Karpas-422 (cell line): ENCODE results near the gene SIPA1L3. TPM values are rescaled to one million over a fixed set of nuclear protein-coding genes. Genes with fewer than 3 reads are reported as not detected.
A peak's percentile ranks its signal among the peaks of the same experiment; 100 is the strongest.

Experiments used
- DNase-seq: peaks from one replicate; pipeline ENCODE4 v3.0.0-alpha.2; 2015
- H2AFZ ChIP-seq: fragments of 200-600 bp; sonication (generic); 2 replicates; pipeline ENCODE4 v1.6.1; 2014; ENCODE audit warnings: antibody characterized with exemption, low read length, mixed read lengths
- H3K27ac ChIP-seq: fragments of 200-600 bp; sonication (generic); 2 replicates; pipeline ENCODE4 v1.5.1; 2014; ENCODE audit warnings: mild to moderate bottlenecking, low read length, moderate library complexity
- H3K27me3 ChIP-seq: fragments of 200-600 bp; sonication (generic); 2 replicates; pipeline ENCODE4 v1.6.1; 2014; ENCODE audit warnings: low read length, mixed read lengths
- H3K36me3 ChIP-seq: fragments of 200-600 bp; sonication (generic); 2 replicates; pipeline ENCODE4 v1.6.1; 2014; ENCODE audit warnings: low read length, mixed read lengths; ENCODE audit not compliant: insufficient read depth
- H3K4me1 ChIP-seq: fragments of 200-600 bp; sonication (generic); 2 replicates; pipeline ENCODE4 v1.6.1; 2014; ENCODE audit warnings: mild to moderate bottlenecking, low read length, mixed read lengths
- H3K4me2 ChIP-seq: fragments of 200-600 bp; sonication (generic); 2 replicates; pipeline ENCODE4 v1.6.1; 2014; ENCODE audit warnings: low read length, low read depth, mild to moderate bottlenecking; ENCODE audit not compliant: poor library complexity, severe bottlenecking
- H3K4me3 ChIP-seq: fragments of 200-600 bp; sonication (generic); 2 replicates; pipeline ENCODE4 v1.5.1; 2014; ENCODE audit warnings: mild to moderate bottlenecking, antibody characterized with exemption, low read length, mixed read lengths
- H3K79me2 ChIP-seq: fragments of 200-600 bp; sonication (generic); 2 replicates; pipeline ENCODE4 v1.6.1; 2014; ENCODE audit warnings: mild to moderate bottlenecking, low read length, mixed read lengths
- H3K9ac ChIP-seq: fragments of 200-600 bp; sonication (generic); 2 replicates; pipeline ENCODE4 v1.6.0; 2014; ENCODE audit warnings: low read length
- H3K9me2 ChIP-seq: fragments of 200-600 bp; sonication (generic), shearing (Covaris generic); replicated peaks from 2 replicates; pipeline ENCODE4 v1.6.0; 2014; ENCODE audit warnings: mild to moderate bottlenecking, low read length, moderate library complexity; ENCODE audit not compliant: insufficient read depth
- H3K9me3 ChIP-seq: fragments of 300-700, 200-600 bp; sonication (generic); 2 replicates; pipeline ENCODE4 v1.6.1; 2014; ENCODE audit warnings: low read length, mixed read lengths
- H4K20me1 ChIP-seq: fragments of 200-600 bp; sonication (generic); 2 replicates; pipeline ENCODE4 v1.6.1; 2014; ENCODE audit warnings: mild to moderate bottlenecking, antibody characterized with exemption, low read length, low read depth; ENCODE audit not compliant: insufficient read depth
- total RNA-seq: library from RNA; depleted of rRNA; stranded (reverse); fragments of >200 nt; shearing (Covaris generic); gene quantifications from 2 replicates; pipeline ENCODE4 v1.2.3, GENCODE V29; 2014; ENCODE audit warnings: low replicate concordance

The SIPA1L3 gene
- total RNA-seq, 1 experiment from 2014 or later = 88.1 TPM

DNA sequence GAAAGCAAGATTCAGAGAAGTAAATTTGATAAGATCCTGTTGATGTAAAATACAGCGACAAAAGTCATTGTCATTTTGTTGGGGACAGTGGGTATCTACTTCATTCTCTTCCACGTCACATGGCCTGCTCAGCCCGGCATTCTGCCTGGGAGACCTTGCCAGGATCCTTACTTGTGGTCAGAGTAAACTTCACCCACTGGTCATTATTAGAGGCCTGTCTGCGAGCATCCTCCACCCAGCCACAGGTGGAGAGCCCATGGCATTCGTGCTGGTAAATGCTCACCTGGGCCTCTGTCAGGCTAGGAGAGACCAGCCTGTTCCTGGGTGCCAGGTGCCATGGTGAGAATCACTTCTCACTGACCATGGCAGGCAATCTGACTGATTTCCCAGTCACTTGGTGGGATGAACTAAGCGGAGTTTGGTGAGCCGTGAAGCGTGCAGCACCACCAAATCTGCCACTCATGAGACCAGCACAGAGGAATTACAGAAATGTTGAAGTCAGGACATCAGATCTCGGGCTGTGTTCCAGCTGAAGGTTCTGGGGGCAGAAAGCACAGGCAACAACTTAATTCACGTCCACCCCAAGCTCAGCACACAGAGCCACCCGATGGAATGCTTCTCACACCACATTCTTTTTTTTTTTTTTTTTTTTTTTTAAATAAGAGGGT, 107.0 kb downstream of the SIPA1L3 start:
- Histone ChIP-seq H3K4me1 (peaks cover 36% of the 10 kb centered on the region), H3K9me3 (no peaks in the 10 kb centered on the region), H3K27ac (no peak overlapping the region), H3K4me2 (no peak overlapping the region), H3K4me3 (no peak overlapping the region), H3K79me2 (peaks cover 95% of the 10 kb centered on the region), H2AFZ (no peak overlapping the region), H3K9me2 (no peaks in the 10 kb centered on the region), H3K9ac (no peak overlapping the region), H4K20me1 (peaks cover 4% of the 10 kb centered on the region; the same call in 1 of the 2 replicates), H3K27me3 (no peaks in the 10 kb centered on the region), H3K36me3 (0 out of 2 replicates have a peak, but pooled peaks cover 7% of the 10 kb centered on the region)
- no peak for DNase-seq

DNA sequence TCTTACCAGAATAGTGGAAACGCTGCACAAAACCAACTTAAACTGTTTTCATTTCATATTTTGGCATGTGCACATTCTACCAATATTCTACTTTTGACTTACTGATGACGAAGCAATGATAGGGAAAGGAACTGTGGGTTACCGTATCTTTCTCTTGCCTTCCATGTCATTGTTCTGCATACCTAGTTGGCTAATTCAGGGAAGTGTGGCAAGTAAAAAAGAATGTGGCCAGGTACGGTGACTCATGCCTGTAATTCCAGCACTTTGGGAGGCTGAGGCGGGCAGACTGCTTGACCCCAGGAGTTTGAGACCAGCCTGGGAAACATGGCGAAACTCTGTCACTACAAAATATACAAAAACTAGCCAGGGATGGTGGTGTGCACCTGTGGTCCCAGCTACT, 108.2 kb downstream of the SIPA1L3 start:
- no peak overlapping the region for H3K4me2 ChIP-seq
- peaks cover 95% of the 10 kb centered on the region for H3K79me2 ChIP-seq
- no peaks in the 10 kb centered on the region for H3K27me3 ChIP-seq
- 0 out of 2 replicates have a peak, but pooled peaks cover 9% of the 10 kb centered on the region for H3K36me3 ChIP-seq
- H2AFZ ChIP-seq = no peak overlapping the region
- DNase-seq = no peak
- H3K9me2 ChIP-seq = no peaks in the 10 kb centered on the region
- H3K27ac ChIP-seq = no peak overlapping the region
- H3K9me3 ChIP-seq = no peaks in the 10 kb centered on the region
- no peak overlapping the region for H3K9ac ChIP-seq
- H3K4me3 ChIP-seq = no peak overlapping the region
- peaks cover 28% of the 10 kb centered on the region for H3K4me1 ChIP-seq
- H4K20me1 ChIP-seq = 0 out of 2 replicates have a peak, but pooled peaks cover 4% of the 10 kb centered on the region

DNA sequence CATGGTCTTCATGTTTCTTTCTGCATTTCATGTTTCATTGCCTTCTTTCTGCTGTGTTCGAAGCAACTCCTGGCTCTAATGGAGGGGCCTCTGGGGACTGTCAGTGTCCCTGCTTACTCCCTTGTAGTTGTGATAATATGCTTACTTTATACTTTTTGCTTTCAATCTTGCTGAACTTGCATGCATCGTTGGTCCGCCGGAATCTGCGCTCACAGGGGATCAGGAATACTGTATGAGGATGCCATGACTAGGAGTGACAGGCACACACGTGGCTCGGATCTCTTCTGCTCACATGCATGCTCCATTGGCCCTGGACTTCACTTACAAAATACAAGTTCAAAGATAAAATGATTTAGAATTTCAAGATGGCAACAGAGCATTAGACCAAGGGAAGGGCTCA, 108.8 kb downstream of the SIPA1L3 start:
- Histone ChIP-seq H3K79me2 (peaks cover 96% of the 10 kb centered on the region), H3K27me3 (no peaks in the 10 kb centered on the region), H3K9me3 (no peaks in the 10 kb centered on the region), H3K27ac (no peak overlapping the region), H3K9me2 (no peaks in the 10 kb centered on the region), H3K4me2 (no peak overlapping the region), H3K9ac (no peak overlapping the region), H4K20me1 (0 out of 2 replicates have a peak, but pooled peaks cover 4% of the 10 kb centered on the region), H2AFZ (no peak overlapping the region), H3K4me1 (peaks cover 26% of the 10 kb centered on the region), H3K4me3 (no peak overlapping the region), H3K36me3 (0 out of 2 replicates have a peak, but pooled peaks cover 10% of the 10 kb centered on the region)
- no peak for DNase-seq

DNA sequence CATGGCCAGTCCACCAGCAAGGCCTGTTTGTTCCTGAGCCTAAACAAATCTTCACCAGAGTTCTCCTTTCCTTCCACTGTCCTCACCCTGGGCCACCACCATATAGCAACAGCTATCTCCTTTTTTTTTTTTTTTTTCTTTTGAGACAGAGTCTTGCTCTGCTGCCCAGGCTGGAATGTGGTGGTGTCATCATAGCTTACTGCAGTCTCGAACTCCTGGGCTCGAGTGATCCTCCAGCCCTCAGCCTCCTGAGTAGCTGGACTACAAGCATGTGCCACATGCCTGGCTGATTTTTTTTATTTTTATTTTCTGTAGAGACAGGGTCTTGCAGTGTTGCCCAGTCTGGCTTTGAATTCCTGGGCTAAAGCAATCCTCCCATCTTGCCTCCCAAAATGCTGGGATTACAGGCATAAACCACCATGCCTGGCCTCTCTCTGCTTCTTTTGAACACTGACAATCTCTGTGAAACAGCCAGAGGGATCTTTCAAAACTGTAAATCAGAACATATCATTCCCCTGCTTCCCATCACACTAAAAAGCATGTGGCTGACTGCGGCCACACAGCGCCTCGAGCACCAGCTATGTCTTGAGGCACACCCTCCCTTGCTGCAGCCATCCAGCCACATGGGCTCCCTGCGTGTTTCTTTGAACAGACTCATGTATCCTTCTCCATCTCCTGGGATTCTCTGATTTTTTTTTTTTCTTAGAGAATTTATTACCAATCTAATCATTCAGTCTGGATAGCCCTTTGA, 110.6 kb downstream of the SIPA1L3 start:
- Histone ChIP-seq H3K9me3 (no peaks in the 10 kb centered on the region), H3K36me3 (0 out of 2 replicates have a peak, but pooled peaks cover 10% of the 10 kb centered on the region), H3K27ac (no peak overlapping the region), H3K4me1 (peaks cover 21% of the 10 kb centered on the region), H3K4me3 (no peak overlapping the region), H2AFZ (no peak overlapping the region), H3K4me2 (no peak overlapping the region), H4K20me1 (0 out of 2 replicates have a peak, but pooled peaks cover 4% of the 10 kb centered on the region), H3K9me2 (no peaks in the 10 kb centered on the region), H3K9ac (no peak overlapping the region), H3K79me2 (peaks cover 92% of the 10 kb centered on the region), H3K27me3 (no peaks in the 10 kb centered on the region)
- DNase-seq = no peak

DNA sequence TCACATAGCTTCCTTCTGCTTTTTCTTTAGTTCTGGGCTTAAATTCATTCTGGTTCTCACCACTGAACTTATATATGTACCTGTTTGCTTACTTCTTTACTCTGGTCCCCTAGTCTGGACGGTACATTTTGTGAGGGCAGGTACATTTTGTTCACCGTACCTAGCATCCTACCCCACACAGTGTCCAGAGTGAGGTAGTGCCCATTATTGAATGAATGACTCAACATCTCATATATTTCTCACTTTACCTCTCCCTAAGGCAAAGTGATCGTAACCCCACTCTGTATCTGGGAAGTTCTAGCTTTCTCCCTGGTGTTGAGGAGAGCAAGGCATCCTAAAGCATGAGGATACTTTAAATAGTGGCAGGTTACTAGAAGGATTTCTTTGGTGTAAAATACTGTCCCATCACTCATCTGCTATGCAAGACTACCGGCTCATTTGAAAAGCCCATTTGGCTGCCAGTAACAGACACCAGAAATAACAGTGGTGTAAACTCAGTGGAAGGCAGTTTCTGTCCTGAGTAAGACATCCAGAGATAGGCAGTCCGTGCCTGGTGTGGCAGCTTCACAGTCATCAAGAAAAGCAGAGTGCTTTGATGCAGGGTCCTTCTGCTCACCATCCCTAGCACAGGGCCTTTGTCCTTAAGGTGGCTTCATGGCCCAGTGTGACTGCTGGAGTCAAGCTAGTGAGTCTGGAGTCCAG, 111.8 kb downstream of the SIPA1L3 start:
- peaks cover 91% of the 10 kb centered on the region for H3K79me2 ChIP-seq
- H3K27ac ChIP-seq = peak overlapping the region; percentile 14; the same call in 1 of the 2 replicates
- DNase-seq = no peak

DNA sequence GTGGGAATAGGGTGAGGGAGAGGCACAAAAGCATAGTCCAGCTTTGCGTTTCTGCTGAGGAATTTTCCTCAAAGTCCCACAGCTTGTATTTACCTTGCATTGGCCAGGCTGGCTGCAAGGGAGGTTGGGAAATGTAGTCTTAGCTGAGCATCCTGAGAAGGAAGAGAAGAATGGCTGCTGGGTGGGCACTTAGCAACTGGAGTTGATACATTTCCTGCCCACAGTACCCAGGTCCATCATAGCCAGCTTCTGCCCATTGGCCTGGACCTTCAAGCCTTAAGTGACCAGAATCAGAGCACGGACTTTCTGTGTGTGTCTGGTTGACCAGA, 112.4 kb downstream of the SIPA1L3 start:
- Histone ChIP-seq H3K9me3 (no peaks in the 10 kb centered on the region), H3K4me1 (peaks cover 38% of the 10 kb centered on the region), H3K27ac (0 out of 2 replicates have a peak overlapping the region, but pooled peaks have one; percentile 14), H3K79me2 (peaks cover 91% of the 10 kb centered on the region), H2AFZ (no peak overlapping the region), H3K27me3 (no peaks in the 10 kb centered on the region), H3K4me3 (no peak overlapping the region), H4K20me1 (0 out of 2 replicates have a peak, but pooled peaks cover 4% of the 10 kb centered on the region), H3K9ac (no peak overlapping the region), H3K4me2 (no peak overlapping the region), H3K36me3 (0 out of 2 replicates have a peak, but pooled peaks cover 3% of the 10 kb centered on the region), H3K9me2 (no peaks in the 10 kb centered on the region)
- no peak for DNase-seq

More for the DNA sequence above, 111.8 kb downstream of the SIPA1L3 start:
- Histone ChIP-seq H3K4me3 (no peak overlapping the region), H3K9me2 (no peaks in the 10 kb centered on the region), H2AFZ (no peak overlapping the region), H4K20me1 (0 out of 2 replicates have a peak, but pooled peaks cover 4% of the 10 kb centered on the region), H3K36me3 (0 out of 2 replicates have a peak, but pooled peaks cover 6% of the 10 kb centered on the region), H3K4me1 (peaks cover 33% of the 10 kb centered on the region), H3K9ac (no peak overlapping the region), H3K9me3 (no peaks in the 10 kb centered on the region), H3K4me2 (no peak overlapping the region), H3K27me3 (no peaks in the 10 kb centered on the region)

DNA sequence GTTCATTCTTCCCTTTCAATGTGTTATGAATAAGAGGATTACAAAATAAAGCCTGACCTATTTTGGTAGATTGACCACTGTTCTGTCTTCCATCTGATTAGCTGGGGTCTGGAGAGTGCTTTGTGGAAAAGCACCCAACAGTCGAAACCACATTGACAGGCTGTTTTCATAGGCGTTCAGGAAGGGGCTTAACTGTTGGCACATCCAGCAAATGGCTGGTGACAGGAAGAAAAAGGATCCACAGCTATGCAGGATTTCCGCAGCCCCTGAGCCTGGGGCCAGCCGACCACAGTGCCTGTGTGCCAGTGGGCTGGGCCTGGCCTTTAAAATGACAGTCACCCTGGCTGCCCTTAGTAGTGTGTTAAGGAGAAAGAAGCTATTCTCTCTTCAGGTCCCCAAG, 113.3 kb downstream of the SIPA1L3 start:
- Histone ChIP-seq H3K9me3 (no peaks in the 10 kb centered on the region), H3K27me3 (no peaks in the 10 kb centered on the region), H3K9me2 (no peaks in the 10 kb centered on the region), H3K4me3 (no peak overlapping the region), H3K4me2 (no peak overlapping the region), H3K79me2 (peaks cover 95% of the 10 kb centered on the region), H2AFZ (no peak overlapping the region), H3K4me1 (peaks cover 48% of the 10 kb centered on the region), H3K27ac (no peak overlapping the region), H3K9ac (no peak overlapping the region), H4K20me1 (0 out of 2 replicates have a peak, but pooled peaks cover 4% of the 10 kb centered on the region), H3K36me3 (0 out of 2 replicates have a peak, but pooled peaks cover 3% of the 10 kb centered on the region)
- no peak for DNase-seq
